ENCODE measurements around the gene EGLN3.

Gene EGLN3

DNA sequence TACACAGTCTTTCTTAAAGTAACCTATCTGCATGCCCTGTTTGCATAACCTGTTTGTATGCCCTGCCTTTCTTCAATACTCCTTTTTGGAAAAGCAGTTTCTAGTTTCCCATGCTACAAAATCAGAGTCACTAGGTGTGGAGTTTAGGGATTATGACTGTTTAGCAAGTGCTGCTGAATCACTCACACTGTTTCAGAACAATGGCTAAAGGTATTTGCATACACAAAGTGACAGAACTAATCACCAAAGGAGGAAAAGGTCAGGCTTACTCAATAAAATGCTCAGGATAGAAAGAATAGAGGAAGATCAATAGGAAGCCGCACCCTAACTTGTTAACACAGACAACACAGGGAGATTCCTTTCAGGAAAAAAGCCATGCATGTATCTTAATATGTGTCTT is 19.4 kb downstream of the EGLN3 start:
- no peak overlapping the region for H3K27ac ChIP-seq
- H4K20me1 ChIP-seq (ENCODE audit: insufficient read depth) = no peaks in the 10 kb centered on the region
- TF ChIP-seq, protein P1, sequence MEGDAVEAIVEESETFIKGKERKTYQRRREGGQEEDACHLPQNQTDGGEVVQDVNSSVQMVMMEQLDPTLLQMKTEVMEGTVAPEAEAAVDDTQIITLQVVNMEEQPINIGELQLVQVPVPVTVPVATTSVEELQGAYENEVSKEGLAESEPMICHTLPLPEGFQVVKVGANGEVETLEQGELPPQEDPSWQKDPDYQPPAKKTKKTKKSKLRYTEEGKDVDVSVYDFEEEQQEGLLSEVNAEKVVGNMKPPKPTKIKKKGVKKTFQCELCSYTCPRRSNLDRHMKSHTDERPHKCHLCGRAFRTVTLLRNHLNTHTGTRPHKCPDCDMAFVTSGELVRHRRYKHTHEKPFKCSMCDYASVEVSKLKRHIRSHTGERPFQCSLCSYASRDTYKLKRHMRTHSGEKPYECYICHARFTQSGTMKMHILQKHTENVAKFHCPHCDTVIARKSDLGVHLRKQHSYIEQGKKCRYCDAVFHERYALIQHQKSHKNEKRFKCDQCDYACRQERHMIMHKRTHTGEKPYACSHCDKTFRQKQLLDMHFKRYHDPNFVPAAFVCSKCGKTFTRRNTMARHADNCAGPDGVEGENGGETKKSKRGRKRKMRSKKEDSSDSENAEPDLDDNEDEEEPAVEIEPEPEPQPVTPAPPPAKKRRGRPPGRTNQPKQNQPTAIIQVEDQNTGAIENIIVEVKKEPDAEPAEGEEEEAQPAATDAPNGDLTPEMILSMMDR (conservative IDR thresholded peaks at IDR 0.05; ENCODE audit: low read depth, low read length) = no peak
- no peaks in the 10 kb centered on the region for H3K4me1 ChIP-seq (ENCODE audit: low read depth, poor library complexity, severe bottlenecking)
- H3K4me3 ChIP-seq (IDR thresholded peaks at IDR 0.05; ENCODE audit: insufficient read depth, low read depth, low read length) = no peak overlapping the region
- H3K36me3 ChIP-seq (ENCODE audit: insufficient read depth) = no peaks in the 10 kb centered on the region
- no peak overlapping the region for H3K4me2 ChIP-seq
- H3K27me3 ChIP-seq (ENCODE audit: insufficient read depth, low read depth) = no peaks in the 10 kb centered on the region
- H2AFZ ChIP-seq (ENCODE audit: low read depth) = no peak overlapping the region
- H3K79me2 ChIP-seq (ENCODE audit: insufficient read depth, low read depth) = no peaks in the 10 kb centered on the region
- H3K9ac ChIP-seq = no peak overlapping the region

DNA sequence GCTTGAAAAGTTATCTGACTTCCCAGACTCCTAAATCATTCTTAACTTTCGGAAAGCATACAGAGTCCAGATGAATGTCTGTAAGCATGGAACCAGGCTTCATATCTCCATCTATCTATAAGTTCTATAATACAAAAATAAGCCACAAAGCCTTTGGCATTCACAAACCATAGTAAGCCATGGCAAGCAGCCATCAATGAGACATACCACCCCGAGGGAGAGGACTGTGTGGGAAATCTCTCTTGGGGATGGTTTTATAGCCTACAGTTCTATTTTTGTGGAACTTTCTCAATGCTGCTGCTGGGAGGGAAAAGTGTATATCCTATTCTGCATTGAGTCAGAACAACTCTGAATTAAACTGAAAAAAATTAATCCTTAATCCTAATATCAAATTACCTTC is 20.4 kb downstream of the EGLN3 start:
- Histone ChIP-seq H3K4me3 (IDR thresholded peaks at IDR 0.05; ENCODE audit: insufficient read depth, low read depth, low read length) (no peak overlapping the region), H3K4me1 (ENCODE audit: low read depth, poor library complexity, severe bottlenecking) (no peaks in the 10 kb centered on the region), H3K27me3 (ENCODE audit: insufficient read depth, low read depth) (no peaks in the 10 kb centered on the region), H3K36me3 (ENCODE audit: insufficient read depth) (no peaks in the 10 kb centered on the region), H3K27ac (no peak overlapping the region), H2AFZ (ENCODE audit: low read depth) (no peak overlapping the region), H4K20me1 (ENCODE audit: insufficient read depth) (no peaks in the 10 kb centered on the region), H3K4me2 (no peak overlapping the region), H3K79me2 (ENCODE audit: insufficient read depth, low read depth) (no peaks in the 10 kb centered on the region), H3K9ac (no peak overlapping the region)
- TF ChIP-seq, protein P1 (conservative IDR thresholded peaks at IDR 0.05; ENCODE audit: low read depth, low read length) = no peak

DNA sequence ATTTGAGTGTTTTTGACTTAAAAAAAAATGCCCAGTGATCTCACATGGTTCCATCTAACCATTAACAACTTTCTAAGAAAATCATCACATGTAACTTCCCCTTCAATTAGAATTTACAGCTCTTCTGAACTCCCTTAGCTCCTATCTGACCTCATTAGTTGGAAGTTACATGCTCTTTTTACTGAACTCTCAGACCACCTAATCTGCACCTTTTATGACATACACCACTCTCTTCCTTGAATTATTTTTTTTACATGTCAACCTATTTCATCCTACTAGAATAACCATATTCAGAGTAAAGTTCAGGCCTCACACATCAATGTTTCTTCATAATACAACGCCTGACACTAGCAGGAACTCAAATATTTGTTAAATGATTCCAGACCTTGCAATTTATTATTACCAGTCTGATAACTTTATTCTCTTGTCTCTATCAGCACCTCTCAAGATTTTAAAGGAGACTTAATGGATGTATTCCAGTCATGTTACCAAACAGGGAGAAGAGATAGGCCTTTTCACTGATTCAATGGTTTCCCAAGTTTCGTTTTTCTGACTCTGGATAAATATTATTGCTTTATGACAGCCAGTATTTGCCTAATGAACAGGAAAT is 21.0 kb downstream of the EGLN3 start:
- Histone ChIP-seq H3K27me3 (ENCODE audit: insufficient read depth, low read depth) (no peaks in the 10 kb centered on the region), H2AFZ (ENCODE audit: low read depth) (no peak overlapping the region), H4K20me1 (ENCODE audit: insufficient read depth) (no peaks in the 10 kb centered on the region), H3K36me3 (ENCODE audit: insufficient read depth) (no peaks in the 10 kb centered on the region), H3K4me2 (no peak overlapping the region), H3K4me3 (IDR thresholded peaks at IDR 0.05; ENCODE audit: insufficient read depth, low read depth, low read length) (no peak overlapping the region), H3K9ac (no peak overlapping the region), H3K79me2 (ENCODE audit: insufficient read depth, low read depth) (no peaks in the 10 kb centered on the region), H3K27ac (no peak overlapping the region), H3K4me1 (ENCODE audit: low read depth, poor library complexity, severe bottlenecking) (no peaks in the 10 kb centered on the region)
- TF ChIP-seq, protein P1 (conservative IDR thresholded peaks at IDR 0.05; ENCODE audit: low read depth, low read length) = no peak

DNA sequence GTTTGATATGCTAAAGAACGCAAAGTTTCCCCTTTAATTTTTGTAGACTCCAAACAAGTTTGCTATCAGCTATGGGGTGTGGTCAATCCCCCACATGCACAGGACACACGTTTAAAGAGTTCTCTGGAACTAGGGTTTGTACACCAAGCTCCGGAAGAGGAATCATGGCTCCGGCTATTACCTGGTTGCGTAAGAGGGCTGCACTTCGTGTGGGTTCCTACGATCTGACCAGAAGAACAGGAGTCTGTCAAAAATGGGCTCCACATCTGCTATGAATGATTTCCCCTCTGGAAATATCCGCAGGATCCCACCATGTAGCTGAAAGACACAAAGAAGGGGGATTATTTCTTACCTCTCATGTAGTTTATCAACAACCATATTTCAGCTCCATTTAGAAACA is 22.0 kb downstream of the EGLN3 start:
- Histone ChIP-seq H2AFZ (ENCODE audit: low read depth) (no peak overlapping the region), H3K36me3 (ENCODE audit: insufficient read depth) (no peaks in the 10 kb centered on the region), H3K4me1 (ENCODE audit: low read depth, poor library complexity, severe bottlenecking) (no peaks in the 10 kb centered on the region), H3K27me3 (ENCODE audit: insufficient read depth, low read depth) (no peaks in the 10 kb centered on the region), H3K4me2 (no peak overlapping the region), H3K27ac (no peak overlapping the region), H3K9ac (no peak overlapping the region), H3K79me2 (ENCODE audit: insufficient read depth, low read depth) (no peaks in the 10 kb centered on the region), H3K4me3 (IDR thresholded peaks at IDR 0.05; ENCODE audit: insufficient read depth, low read depth, low read length) (no peak overlapping the region), H4K20me1 (ENCODE audit: insufficient read depth) (no peaks in the 10 kb centered on the region)
- TF ChIP-seq, protein P1 (conservative IDR thresholded peaks at IDR 0.05; ENCODE audit: low read depth, low read length) = no peak

Data from KMS-11 (cell line).